Measurements from ENCODE around the gene SHISA9.

DNA sequence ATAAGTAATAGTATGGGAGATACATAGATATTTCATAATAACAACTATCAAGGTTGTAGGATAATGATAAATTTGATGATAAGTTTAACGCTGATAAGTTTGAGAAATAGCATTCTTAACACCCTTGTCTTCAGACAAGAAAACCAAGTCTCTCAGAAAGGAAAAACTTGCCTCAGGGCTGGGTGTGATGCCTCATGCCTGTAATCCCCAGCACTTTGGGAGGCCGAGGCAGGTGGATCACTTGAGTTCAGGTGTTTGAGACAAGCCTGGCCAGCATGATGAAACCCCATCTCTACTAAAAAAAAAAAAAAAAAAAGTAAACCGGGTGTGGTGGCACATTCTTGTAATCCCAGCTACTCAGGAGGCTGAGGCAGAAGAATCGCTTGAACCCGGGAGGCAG lies 90.7 kb downstream of the SHISA9 start:
- no peak for TF ChIP-seq EZH2 (IDR thresholded peaks at IDR 0.05; ENCODE audit: borderline replicate concordance, insufficient read depth, low read depth, low read length, poor library complexity, severe bottlenecking)
- TF ChIP-seq, protein P1, sequence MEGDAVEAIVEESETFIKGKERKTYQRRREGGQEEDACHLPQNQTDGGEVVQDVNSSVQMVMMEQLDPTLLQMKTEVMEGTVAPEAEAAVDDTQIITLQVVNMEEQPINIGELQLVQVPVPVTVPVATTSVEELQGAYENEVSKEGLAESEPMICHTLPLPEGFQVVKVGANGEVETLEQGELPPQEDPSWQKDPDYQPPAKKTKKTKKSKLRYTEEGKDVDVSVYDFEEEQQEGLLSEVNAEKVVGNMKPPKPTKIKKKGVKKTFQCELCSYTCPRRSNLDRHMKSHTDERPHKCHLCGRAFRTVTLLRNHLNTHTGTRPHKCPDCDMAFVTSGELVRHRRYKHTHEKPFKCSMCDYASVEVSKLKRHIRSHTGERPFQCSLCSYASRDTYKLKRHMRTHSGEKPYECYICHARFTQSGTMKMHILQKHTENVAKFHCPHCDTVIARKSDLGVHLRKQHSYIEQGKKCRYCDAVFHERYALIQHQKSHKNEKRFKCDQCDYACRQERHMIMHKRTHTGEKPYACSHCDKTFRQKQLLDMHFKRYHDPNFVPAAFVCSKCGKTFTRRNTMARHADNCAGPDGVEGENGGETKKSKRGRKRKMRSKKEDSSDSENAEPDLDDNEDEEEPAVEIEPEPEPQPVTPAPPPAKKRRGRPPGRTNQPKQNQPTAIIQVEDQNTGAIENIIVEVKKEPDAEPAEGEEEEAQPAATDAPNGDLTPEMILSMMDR (IDR thresholded peaks at IDR 0.05), result no peak
